Activated CD8-positive, alpha-beta memory T cell treated with anti-CD3 and anti-CD28 coated beads, Interleukin-2, amount 50 U/mL, for 1 hour (primary cell): ENCODE results near the gene NAV1.

Experiments used
- DNase-seq: peaks from one replicate; pipeline ENCODE4 v3.0.0-alpha.2; 2020; ENCODE audit errors: extremely low read depth

The NAV1 gene

DNA sequence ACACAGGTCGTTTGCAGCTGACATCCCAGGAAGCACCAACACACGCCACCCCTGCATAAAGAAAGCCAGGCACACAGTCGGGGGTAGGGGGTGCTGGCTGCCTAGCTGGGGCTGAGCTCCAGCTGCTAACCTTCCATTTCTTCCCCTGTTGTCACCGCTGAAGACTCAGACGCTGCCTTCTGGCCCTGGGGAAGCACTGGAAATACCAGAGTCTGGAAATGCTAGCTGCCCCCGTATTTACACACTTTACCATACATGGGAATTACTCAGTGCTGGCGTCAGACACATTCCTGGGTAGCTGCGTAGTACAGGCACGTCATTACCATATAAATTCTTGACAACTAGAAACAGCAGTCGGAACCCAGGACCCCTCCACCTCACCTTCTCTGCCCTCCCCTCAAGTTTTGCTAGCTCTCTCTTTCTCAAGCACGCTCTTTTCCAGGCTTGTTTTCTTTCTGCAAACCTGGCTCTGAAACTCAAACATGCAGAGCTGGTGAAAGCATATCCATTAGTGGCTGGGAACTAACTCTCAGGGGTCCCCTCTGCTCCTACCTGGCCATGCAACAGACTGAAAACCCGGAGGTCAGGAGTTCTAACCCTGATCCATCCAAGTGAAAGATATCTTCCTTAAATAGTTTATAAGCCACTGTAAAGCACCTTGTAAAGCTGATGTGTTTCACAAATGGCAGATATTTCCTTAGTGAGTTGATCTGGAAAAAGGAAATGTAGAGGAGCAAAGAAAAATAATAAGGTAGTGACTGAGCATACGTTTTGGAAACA lies 35.3 kb upstream of the NAV1 start:
- DNase-seq = no peak

DNA sequence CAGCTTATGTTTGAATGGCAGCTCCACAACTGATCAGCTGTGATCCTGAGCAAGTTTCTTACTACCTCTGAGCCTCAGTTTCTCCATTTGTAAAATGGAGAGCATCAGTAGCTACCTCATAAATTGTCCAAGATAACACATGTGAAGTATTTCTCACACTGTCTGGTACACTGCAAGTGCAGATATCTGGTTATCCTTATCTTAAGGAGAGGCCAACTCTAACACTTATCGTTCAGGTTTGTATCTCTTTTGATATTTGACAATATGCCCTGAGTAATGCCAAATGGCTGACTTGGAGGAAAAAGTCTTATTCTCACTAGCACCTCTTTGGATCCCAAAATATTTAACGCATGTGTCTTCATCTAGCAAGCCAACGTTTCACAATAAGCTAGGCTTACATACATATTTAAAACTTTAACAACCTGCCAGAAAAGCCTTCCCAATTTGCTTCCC lies 34.7 kb upstream of the NAV1 start:
- DNase-seq = no peak

DNA sequence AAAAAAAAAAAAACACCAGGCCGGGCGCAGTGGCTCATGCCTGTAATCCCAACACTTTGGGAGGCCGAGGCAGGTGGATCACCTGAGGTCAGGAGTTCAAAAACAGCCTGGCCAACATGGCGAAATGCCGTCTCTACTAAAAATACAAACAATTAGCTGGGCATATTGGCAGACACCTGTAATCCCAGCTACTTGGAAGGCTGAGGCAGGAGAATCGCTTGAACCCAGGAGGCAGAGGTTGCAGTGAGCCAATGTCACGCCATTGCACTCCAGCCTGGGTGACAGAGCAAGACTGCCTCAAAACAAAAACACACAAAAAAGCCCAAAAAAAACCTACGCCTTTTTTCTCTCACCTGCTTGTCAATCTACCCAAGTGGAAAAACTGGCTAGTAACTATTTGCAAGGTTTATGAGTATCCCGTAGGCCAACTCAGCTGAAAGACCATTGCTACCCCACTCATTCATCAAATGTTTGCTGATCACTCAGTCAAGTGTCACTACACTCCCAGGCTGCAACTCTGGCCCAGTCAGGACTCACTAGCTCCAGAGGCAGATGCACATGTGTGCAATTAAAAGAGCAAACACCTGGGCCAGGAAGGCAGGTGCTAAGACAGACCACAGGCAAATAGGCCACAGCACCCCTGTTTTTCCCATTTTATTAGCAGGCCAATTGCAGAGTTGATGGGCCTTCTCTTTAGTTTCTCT lies 34.0 kb upstream of the NAV1 start:
- DNase-seq = no peak

DNA sequence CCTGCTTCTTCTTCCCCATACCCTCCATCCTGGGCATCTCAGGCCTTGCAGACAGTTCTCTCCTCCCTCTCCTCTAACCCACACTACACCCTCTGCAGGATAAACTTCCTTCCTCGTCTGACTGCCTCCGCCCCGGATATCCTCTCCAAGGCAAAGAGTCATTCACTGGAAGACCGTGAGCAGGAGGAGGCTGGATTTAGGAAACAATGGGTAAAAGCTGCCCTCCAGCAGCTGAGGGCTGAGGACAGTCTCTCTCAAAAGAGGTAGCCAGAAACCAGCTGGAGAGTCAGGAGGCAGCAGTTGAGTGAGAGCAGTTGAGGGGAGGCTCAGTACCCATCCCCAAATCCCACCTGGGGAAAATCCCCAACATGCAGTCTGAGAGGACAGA lies 33.4 kb upstream of the NAV1 start:
- no peak for DNase-seq

DNA sequence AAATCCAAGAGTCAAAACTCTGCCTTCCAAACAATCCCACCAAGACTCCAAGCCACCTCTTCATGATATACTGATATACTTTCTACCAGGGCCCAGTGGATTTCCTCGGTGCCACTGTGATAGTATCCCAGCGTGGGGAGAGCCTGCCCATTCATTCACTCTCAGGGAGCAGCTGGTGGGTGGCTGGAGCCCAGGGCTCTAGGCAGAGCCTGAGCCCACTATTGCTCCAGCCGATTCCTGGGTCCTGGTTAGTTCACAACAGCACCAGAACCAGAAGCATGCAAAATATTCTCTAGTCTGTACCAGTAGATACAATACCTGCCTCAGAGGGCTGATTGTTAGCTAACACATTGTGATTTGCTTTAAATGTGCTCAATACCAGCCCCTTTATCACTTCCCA lies 32.8 kb upstream of the NAV1 start:
- DNase-seq = no peak

DNA sequence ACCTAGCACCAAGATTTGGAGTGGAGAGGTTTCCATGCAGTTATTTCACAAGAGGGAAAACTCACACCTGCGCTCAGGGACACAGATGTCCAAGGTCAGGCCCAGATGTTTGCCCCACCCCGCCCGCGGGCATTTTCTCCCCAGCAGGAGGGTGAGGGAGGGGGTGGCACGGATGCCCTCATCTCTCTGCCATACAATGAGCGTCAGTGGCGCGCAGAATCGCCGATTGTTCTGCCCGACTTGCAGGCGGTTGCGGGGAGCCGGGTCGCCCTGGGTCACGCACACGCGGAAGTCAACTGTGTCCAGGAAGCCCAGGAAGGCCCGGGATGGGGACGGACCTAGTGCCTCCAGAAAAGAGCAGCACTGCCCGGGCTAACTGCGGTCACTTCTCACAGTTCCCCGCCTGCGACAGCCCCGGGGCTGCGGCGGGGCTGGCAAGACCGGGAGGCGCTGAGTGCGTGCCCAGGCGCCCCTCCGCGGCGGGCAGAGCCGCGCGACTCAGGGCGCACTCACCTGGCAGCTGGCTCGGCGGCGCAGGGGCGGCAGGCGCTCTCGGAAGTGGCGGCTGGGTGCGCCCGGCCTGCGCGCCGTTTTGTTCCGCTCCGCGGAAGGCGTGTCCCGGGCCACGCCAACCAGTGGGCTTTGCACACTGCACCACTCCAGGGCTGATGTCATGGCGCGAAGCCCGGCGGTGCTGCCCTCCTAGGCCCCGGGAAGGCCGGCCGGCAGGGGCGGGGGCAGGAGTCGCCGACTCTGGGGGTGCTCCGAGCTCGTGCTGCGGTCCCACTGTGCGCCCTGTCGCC lies 32.2 kb upstream of the NAV1 start, which contains the start of gene CSRP1:
CSRP1 (minus strand) TSS at position 567 of the 803 bp plus-strand sequence. CDS start 10,820 bp downstream, outside the sequence.
- DNase-seq = peak; percentile 36

DNA sequence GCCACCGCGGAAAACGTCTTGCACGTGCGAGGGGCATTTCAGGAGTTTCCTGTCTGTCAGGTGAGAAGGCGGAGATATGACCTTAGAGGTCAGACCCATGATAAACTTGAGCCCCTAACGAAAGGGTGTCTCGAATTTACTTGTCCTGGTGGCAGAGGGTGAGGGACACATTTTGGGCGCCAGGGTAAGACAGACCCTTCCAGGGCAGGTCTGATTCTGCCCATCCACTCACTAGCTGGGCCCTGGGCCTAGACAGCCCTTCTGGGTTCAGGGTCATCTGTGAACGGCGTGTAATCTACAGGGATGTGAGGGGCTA lies 31.6 kb upstream of the NAV1 start:
- no peak for DNase-seq

DNA sequence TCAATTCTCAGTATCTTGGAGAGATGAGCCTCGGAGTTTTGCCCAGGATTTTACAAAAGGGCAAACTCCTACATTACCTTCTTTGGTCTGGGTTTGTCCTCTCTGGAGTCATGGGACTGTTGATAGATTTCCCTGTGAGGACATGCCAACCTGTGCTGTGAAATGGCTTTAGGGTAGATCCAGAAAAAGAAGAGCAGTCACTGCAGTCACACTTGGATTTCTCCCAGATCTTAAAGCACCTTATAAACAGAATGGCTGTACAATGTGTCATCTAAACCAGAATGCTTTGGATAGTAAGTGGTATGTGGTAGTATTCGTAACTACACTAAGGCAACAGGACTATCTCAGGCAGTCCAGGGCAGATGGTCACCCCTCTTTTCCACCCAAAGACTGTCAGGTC lies 30.1 kb upstream of the NAV1 start:
- no peak for DNase-seq

DNA sequence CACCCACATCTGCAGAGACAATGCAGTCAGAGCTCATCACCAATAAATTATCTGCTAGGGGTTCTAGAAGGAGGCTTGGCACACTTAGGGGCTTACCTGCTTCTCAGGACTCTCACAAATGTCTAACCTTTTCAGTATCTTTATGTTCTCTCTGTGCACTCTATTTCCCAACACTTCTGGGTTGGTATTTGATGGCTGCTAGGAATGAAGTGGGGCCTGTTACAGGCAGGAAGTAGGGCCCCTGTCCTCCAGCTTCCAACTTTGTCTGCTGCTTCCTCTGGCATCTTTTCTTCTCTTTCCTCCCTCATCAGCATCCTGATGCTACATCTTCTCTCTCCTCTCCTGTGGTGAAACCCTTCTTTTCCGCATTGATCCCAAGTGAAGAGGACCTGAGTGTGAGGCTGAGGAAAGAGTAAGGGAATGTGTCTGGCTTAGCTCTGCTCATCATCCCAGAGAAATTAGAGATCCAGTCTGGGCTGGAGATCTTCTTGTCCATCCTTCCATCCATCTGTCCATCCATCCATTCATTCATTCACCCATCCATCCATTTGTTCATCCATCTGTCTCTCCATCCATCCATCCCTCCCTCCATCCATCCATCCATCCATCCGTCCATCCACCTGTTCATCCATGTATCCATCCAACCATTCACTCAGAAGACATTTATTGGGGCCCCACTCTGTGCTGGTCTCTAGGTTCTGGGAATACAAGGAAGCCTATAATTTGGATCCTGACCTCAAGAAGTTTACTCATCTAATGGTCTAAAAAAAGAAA lies 29.1 kb upstream of the NAV1 start:
- DNase-seq = no peak

DNA sequence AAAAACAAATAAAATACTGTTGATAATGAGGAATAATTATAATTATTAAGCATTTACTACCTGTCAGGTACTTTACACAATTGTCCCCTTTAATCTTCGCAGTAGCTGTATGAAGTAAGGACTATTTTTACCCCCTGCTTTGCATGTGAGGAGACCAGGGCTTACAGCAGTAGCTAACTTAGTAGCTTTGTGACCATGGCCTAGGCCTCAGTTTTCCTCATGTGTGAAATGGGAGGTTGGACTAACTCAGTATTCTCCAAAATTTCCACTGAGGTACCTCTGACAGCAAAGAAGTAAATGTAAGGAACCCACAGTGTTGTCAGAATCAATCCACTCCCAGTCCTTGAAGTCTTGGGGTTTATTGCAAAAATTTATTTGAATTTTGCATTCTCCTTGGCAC lies 28.2 kb upstream of the NAV1 start:
- no peak for DNase-seq

DNA sequence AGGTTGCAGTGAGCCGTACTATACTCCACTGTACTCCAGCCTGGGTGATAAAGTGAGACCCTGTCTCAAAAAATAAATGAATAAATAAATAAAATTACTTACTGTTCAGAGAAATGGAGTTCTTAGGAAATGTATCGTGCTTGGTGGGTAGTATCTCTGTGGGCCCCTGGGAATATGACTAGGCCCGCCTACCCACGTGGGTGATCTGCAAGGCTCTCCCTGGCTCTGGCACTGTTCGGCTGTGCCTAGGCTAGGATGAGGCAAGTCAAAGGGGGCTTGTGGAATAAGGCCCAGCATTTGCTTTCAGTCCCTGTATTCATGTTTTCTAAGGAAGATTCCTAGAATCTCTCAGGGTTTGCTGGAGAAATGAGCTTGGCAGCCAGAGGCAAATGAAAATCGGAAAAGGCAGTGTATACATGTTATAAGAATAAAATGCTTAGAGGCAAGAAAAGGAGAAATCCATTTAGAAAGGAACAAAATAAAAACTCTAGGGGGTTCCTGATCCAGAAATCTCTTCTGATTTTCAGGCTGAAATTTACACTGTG lies 27.5 kb upstream of the NAV1 start:
- DNase-seq = no peak

DNA sequence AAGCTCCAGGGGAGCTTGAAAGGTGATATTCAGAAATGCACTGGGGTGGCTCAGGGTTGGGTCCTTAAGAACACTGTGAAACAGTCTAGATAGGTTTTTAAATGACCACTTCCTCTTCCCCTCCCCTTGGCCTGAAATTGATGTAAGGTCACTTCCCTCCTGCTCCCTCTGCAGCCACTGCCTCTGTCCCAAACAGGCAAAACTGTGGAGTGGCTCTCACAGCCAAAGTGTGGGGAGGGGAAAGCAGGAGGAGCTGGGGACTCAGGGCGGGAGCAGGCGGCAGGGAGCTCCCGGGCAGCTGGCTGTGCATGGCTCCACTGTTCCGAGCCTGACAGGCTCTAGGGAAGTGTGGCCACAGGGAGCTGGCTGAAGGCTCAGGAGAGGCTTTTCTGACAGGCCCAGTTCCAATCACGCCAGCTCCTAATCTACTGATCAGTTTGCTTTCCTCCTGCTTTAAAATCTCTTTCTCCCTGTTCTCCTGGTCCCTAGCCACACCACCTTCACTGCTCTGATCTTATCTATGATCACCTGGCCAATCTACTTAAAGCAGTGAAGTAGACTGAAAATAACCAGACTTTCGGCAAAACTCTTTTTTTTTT lies 26.9 kb upstream of the NAV1 start:
- no peak for DNase-seq

DNA sequence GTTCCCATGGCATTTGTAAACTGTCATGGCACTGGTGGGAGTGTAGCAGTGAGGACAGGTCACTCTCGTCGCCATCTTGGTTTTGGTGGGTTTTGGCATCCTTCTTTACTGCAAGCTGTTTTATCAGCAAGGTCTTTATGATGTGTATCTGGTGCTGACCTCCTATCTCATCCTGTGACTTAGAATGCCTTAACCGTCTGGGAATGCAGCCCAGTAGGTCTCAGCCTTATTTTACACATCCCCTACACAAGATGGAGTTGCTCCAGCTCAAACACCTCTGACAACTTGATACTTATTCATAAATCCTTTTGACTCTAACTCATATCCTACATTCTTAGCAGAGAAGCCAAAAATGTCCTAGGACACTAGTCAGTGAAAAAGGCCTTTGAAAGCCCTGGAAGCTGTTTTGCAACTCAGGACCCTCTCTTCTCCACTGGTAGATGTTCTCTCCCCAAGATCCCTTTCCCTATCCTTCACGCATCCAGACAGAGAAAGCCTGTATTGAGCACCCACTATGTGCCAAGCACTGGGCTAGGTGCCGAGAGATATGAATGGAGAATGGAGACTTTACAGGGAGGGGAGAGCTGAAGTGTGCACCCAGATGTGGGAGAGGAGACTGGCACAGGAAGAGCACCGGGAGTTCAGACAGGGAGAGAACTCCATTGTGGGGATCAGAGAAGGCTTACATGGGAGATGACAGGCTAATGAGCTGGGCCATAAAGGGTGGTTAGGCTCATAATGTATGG lies 25.3 kb upstream of the NAV1 start:
- DNase-seq = no peak

DNA sequence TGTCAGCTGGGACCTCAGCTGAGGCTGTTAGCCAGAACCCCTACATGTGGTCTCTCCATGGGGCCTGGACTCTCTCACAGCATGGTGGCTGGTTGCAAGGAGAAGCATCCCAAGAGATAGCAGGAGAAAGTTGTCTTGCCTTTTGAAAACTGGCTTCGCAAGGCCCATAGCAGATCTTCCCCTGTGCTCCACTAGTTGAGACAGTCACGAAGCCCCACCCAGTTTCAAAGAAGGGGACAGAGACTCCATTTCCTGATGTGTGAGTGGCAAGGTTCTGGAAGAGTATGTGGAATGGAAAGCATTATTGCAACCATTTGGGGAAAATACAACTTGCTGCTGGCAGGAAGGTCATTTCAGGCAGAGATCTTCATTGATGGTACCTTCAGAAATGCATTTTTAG lies 24.5 kb upstream of the NAV1 start:
- DNase-seq = no peak

DNA sequence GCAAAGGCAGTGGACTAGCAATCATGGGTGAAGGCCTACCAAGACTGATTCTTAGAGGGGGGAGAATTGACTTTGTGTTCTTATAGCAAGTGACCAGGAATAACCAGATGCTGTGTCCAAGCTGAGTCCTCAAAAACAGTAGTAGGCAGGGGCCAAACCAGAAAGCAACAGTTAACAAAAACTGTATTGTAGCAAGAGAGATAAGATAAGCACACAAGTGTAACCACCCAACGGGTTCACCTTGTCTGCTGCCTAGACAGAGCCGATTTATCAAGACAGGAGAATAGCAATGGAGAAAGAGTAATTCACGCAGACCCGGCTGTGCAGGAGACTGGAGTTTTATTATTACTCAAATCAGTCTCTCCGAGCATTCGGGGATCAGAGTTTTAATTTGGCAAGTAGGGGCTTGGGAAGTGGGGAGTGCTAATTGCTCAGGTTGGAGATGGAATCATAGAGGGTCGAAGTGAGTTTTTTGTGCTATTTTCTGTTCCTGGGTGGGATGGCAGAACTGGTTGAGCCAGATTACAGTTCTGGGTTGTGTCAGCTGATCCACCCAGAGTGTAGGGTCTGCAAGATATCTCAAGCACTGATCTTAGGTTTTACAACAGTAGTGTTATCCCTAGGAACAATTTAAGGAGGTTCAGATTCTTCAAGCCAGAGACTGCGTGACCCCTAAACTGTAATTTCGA lies 23.7 kb upstream of the NAV1 start:
- DNase-seq = no peak

DNA sequence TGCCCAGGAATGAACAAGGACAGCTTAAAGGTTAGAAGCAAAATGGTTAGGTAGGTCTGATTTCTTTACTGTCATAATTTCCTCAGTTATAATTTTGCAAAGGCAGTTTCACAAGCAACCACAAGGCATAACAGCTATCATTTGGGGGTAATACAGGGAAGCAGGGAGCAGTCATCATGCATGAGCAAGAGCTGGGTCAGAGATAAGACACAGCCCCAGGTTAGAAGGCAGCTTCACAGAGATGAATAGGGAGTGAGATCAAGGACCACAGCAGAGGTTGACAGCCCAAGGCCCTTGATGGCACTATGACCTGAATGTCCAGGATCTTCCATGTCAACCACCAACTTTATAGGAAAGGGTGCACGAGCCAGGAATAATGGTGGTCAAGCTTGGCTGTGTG lies 23.0 kb upstream of the NAV1 start:
- DNase-seq = no peak

DNA sequence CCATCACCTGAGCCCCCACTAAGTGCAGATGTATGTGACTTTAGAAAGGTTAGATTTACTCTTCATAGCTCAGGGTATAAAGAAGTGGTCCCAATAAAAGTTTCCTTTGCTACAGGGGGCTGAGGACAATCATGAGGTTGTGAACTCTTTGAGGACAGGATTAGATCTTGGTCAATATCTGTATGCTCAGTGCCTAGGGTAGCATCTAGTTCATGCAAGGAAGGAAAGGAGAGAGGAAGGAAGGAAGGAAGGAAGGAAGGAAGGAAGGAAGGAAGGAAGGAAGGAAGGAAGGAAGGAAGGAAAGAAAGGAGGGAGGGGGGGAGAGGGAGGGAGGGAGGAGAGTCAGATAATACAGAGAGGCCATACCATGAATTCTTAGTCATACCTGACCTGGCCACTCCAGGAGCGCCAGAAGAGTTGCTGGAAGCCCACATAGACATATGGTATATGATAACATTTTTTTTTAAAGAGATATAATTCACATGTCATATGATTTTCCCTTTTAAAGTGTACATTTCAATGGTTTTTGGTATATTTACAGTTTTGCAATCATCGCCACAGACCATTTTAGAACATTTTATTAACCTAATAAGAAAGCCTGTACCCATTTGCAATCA lies 22.3 kb upstream of the NAV1 start:
- DNase-seq = no peak

DNA sequence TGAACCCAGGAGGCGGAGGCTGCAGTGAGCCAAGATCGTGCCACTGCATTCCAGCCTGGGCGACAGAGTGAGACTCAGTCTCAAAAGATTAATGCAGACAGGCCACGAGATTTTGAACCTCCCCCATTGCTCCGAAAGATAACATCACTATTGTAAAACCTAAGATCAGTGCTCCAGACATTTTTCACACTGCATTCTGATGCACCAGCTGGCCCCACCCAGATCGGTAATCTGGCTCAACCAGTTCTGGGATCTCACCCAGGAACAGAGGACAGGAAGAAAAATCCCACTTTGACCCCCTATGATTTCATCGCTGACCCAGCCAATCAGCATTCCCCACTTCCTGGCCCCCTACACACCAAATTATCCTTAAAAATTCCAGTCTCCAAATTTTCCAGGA lies 21.3 kb upstream of the NAV1 start:
- DNase-seq = no peak

DNA sequence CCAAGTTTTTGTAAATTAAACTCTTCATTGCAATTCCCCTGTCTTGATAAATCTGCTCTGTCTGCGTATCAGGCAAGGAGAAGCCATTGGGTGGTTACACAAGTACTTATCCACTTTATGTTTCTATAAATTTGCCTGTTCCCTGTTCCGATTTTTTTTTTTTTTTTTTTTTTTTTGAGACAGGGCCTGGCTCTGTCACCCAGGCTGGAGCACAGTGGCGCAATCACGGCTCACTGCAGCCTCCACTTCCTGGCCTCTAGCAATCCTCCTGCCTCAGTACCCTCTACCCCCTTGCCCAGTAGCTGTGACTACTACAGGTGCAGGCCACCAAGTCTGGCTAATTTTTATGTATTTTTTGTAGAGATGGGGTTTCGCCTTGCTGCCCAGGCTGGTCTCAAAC lies 20.9 kb upstream of the NAV1 start:
- no peak for DNase-seq
